ENCODE measurements around the gene GINS3.

Gene GINS3

GRCh38 chr16:58392215-58393137 lies at the start of gene GINS3:
GINS3 (plus strand) TSS chr16:58392471; CDS start chr16:58392602, 131 bp downstream.
- peak; percentile 92 for DNase-seq

GRCh38 chr16:58343562-58343961 lies 48.7 kb upstream of the GINS3 start:
- DNase-seq = no peak

- DNase-seq = peak; percentile 11
Observed at GRCh38 chr16:58345574-58346354, 46.5 kb upstream of the GINS3 start.

- DNase-seq = peak; percentile 52
Observed at GRCh38 chr16:58346831-58347371, 45.4 kb upstream of the GINS3 start.

- peak; percentile 93 for DNase-seq
Observed at GRCh38 chr16:58348986-58349385, 43.3 kb upstream of the GINS3 start.

GRCh38 chr16:58352690-58353089 lies 39.6 kb upstream of the GINS3 start:
- DNase-seq = no peak

GRCh38 chr16:58360041-58360634 lies 32.1 kb upstream of the GINS3 start:
- no peak for DNase-seq

- no peak for DNase-seq
Observed at GRCh38 chr16:58361726-58362125, 30.5 kb upstream of the GINS3 start.

GRCh38 chr16:58363746-58364393 lies 28.4 kb upstream of the GINS3 start:
- DNase-seq = no peak

- no peak for DNase-seq
Observed at GRCh38 chr16:58365623-58366022, 26.6 kb upstream of the GINS3 start.

- DNase-seq = peak; percentile 39
Observed at GRCh38 chr16:58366247-58367031, 25.8 kb upstream of the GINS3 start.

- DNase-seq = no peak
Observed at GRCh38 chr16:58367252-58367651, 25.0 kb upstream of the GINS3 start.

GRCh38 chr16:58371841-58372240 lies 20.4 kb upstream of the GINS3 start:
- DNase-seq = no peak

- no peak for DNase-seq
Observed at GRCh38 chr16:58375386-58375785, 16.9 kb upstream of the GINS3 start.

GRCh38 chr16:58377932-58378331 lies 14.3 kb upstream of the GINS3 start:
- peak; percentile 4 for DNase-seq

GRCh38 chr16:58378401-58378800 lies 13.9 kb upstream of the GINS3 start:
- no peak for DNase-seq

GRCh38 chr16:58379736-58380135 lies 12.5 kb upstream of the GINS3 start:
- DNase-seq = no peak

- no peak for DNase-seq
Observed at GRCh38 chr16:58381661-58382060, 10.6 kb upstream of the GINS3 start.

- peak; percentile 11 for DNase-seq
Observed at GRCh38 chr16:58384437-58385055, 7.7 kb upstream of the GINS3 start.

- no peak for DNase-seq
Observed at GRCh38 chr16:58385218-58385773, 7.0 kb upstream of the GINS3 start.

- peak; percentile 13 for DNase-seq
Observed at GRCh38 chr16:58389724-58390123, 2.5 kb upstream of the GINS3 start.
